Small intestine (tissue), 7 donors: ENCODE measurements around the gene LIPK. TPM values are rescaled to one million over a fixed set of nuclear protein-coding genes. Genes with fewer than 3 reads are reported as not detected.
A peak's percentile ranks its signal among the peaks of the same experiment; 100 is the strongest.

Experiments used
- DNase-seq, 2 donors: peaks; one replicate each; pipeline versions ENCODE4 v3.0.0 to v3.0.0-alpha.2; 2013
- FAIRE-seq: peaks from 2 replicates; lab custom pipeline; 2012; peaks lifted over from hg19 to GRCh38; lab: Jason Lieb, UNC
- H3K27ac ChIP-seq, 3 donors: one replicate each; pipeline ENCODE4 v1.5.1; 2013; ENCODE audit warnings: low read length in 2 of 3, mild to moderate bottlenecking in 2 of 3, control low read depth in 1 of 3, inconsistent platforms in 1 of 3, low read depth in 1 of 3, moderate library complexity in 1 of 3
- H3K27me3 ChIP-seq, 3 donors: one replicate each; pipeline ENCODE4 v1.6.1; 2013; ENCODE audit warnings: low read length in 3 of 3, inconsistent platforms in 1 of 3; ENCODE audit not compliant: control insufficient read depth in 3 of 3, insufficient read depth in 3 of 3
- H3K36me3 ChIP-seq, 3 donors: one replicate each; pipeline ENCODE4 v1.6.1; 2013; ENCODE audit warnings: low read length in 3 of 3, inconsistent platforms in 1 of 3, low read depth in 1 of 3, mild to moderate bottlenecking in 1 of 3, moderate library complexity in 1 of 3; ENCODE audit not compliant: control insufficient read depth in 3 of 3, insufficient read depth in 2 of 3
- H3K4me1 ChIP-seq, 3 donors: one replicate each; pipeline ENCODE4 v1.6.1; 2013; ENCODE audit warnings: low read length in 2 of 3, inconsistent platforms in 1 of 3, low read depth in 1 of 3, mild to moderate bottlenecking in 1 of 3, moderate library complexity in 1 of 3; ENCODE audit not compliant: control insufficient read depth in 3 of 3, insufficient read depth in 2 of 3
- H3K4me3 ChIP-seq, 3 donors: one replicate each; pipeline ENCODE4 v1.5.1; 2013; ENCODE audit warnings: low read length in 3 of 3, control low read depth in 1 of 3, inconsistent platforms in 1 of 3, low read depth in 1 of 3, mild to moderate bottlenecking in 1 of 3, moderate library complexity in 1 of 3
- H3K9me3 ChIP-seq, 2 donors: one replicate each; pipeline ENCODE4 v1.6.1; 2013; ENCODE audit warnings: low read depth in 1 of 2, low read length in 1 of 2; ENCODE audit not compliant: control insufficient read depth in 2 of 2, insufficient read depth in 1 of 2
- WGBS, 3 donors: extraction: QIAGEN DNeasy Blood & Tissue Kit; methylation state at CpG; one replicate each; pipeline ENCODE4 v1.1.7; 2013; 5-methylcytosine and 5-hydroxymethylcytosine counted together
- polyA plus RNA-seq, 4 donors: library from polyadenylated mRNA; stranded (reverse) in 3 of 4; unstranded in 1 of 4; fragments of 200-250 nt in 3 of 4; fragments of 120-200 nt in 1 of 4; gene quantifications; one replicate each; pipeline versions ENCODE4 v1.2.1 to v1.2.3, GENCODE V29; 2013
- donor health status: healthy with polysubstance abuse.
- donor health status: control.
- donor health status: control.
- donor health status: Bipolar disorder and iron deficiency.
- donor health status: healthy.

Gene LIPK
- polyA plus RNA-seq, 4 donors: not detected

DNA sequence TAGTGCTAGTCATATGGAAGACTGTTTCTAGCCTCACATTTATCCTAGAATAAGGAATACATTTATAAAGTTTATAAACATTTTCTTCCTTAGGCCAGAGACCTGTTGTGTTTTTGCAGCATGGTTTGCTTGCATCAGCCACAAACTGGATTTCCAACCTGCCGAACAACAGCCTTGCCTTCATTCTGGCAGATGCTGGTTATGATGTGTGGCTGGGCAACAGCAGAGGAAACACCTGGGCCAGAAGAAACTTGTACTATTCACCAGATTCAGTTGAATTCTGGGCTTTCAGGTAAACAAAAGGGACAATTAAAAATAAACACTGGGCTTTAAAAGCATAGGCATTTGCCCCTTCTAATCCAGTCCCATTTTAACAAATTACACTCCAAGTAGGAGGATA lies 37.6 kb upstream of the LIPK start:
- 83 to 86% (median 86%) methylated on average over 1 of the region's 1 CpG for WGBS, 3 donors
- Histone ChIP-seq H3K4me3 (no peak overlapping the region), H3K4me1 (no peaks in the 10 kb centered on the region), H3K27me3 (no peaks in the 10 kb centered on the region), H3K27ac (no peak overlapping the region), H3K36me3 (no peaks in the 10 kb centered on the region), H3K9me3 (no peaks in the 10 kb centered on the region)
- DNase-seq: no peak
- FAIRE-seq: no peak

- Histone ChIP-seq H3K4me3 (no peak overlapping the region), H3K36me3 (no peaks in the 10 kb centered on the region), H3K27me3 (no peaks in the 10 kb centered on the region), H3K27ac (no peak overlapping the region), H3K9me3 (no peaks in the 10 kb centered on the region), H3K4me1 (no peaks in the 10 kb centered on the region)
- FAIRE-seq: no peak
- no peak for DNase-seq
- WGBS, 3 donors: 59 to 87% (median 77%) methylated on average over 2 of the region's 2 CpGs
These were observed 35.6 kb upstream of the LIPK start for GRCh38 chr10:88670497-88670896.

DNA sequence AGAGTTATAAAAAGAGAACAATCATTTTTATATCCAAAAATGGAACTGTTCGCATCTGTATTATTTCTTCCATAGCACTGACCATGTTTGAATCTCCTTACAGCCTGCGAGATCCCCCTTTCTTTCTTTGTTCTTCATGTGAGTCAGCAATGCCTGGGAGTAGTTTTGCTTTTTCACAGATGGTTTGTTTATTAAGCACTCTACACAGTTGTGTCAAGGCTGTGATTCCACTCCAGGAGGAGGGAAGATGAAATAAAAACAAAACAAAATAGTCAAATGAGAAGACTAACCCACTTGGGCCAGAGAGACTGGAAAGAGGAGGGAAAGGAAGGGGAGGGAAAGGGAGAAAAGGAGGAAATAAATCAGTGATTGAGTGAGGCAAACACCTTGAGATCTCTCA lies 34.0 kb upstream of the LIPK start:
- 82 to 92% (median 91%) methylated on average over 2 of the region's 2 CpGs for WGBS, 3 donors
- no peaks in the 10 kb centered on the region for H3K27me3 ChIP-seq
- H3K9me3 ChIP-seq: no peaks in the 10 kb centered on the region
- H3K4me1 ChIP-seq: no peaks in the 10 kb centered on the region
- H3K36me3 ChIP-seq: no peaks in the 10 kb centered on the region
- FAIRE-seq (no peak), DNase-seq (no peak)
- H3K4me3 ChIP-seq: no peak overlapping the region
- no peak overlapping the region for H3K27ac ChIP-seq

DNA sequence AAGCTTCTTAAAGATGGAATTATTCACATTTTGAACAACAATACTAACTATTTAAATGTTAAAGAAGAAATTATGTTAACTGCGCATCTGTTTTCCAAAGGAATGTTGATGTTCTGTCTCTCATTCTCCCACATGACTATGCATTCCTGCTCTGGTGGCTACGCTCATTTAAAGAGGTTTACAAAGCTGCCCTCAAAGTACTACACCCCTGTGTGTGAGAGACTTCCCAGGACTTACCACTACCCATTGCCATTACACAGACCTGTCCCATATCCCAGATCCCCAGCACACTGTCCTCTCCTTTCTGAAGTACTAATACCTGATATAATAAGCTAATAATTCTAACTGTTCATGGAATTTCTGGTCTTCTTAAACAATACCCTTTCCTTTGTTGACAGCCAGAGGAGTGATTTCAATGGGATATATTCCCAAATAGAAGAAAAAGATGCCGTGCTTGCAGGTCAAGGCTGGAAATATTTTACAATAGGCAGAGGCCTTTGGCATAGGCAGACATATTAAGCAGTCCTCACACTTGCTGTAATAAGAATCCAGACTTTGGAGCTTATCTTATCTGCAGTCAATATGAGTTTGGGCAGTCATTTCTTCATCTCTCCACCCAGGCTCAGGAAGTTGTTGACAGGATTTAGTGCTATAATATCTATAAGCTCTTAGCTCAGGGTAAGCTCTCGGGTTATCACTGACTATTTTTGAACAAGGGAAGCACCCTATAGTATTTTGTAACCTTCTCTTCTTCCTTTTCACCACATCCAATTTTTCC lies 29.6 kb upstream of the LIPK start:
- 49 to 74% (median 73%) methylated on average over 4 of the region's 4 CpGs for WGBS, 3 donors
- Histone ChIP-seq H3K27me3 (no peaks in the 10 kb centered on the region), H3K36me3 (no peaks in the 10 kb centered on the region), H3K9me3 (no peaks in the 10 kb centered on the region), H3K4me1 (no peaks in the 10 kb centered on the region), H3K4me3 (no peak overlapping the region), H3K27ac (no peak overlapping the region)
- FAIRE-seq (no peak), DNase-seq (peak in 1 of 2 donors; percentile 17)

DNA sequence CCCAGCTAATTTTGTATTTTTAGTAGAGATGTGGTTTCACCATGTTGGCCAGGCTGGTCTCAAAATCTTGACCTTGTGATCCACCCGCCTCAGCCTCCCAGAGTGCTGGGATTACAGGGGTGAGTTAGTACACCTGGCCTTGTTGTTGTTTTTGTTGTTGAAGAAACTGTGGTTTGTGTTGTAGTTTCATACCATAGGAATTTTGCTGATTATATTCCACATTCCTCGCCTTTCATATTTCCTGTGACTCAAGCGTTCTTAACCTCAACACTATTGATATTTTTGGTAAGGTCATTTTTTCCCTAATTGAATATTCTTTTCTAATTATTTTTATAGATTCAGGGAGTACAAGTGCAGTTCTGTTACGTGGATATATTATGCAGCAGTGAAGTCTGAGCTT lies 25.1 kb upstream of the LIPK start:
- no peaks in the 10 kb centered on the region for H3K9me3 ChIP-seq
- no peak for DNase-seq
- WGBS, 3 donors: 89 to 93% (median 92%) methylated on average over 4 of the region's 4 CpGs
- H3K27ac ChIP-seq: no peak overlapping the region
- H3K4me1 ChIP-seq: no peaks in the 10 kb centered on the region
- no peaks in the 10 kb centered on the region for H3K36me3 ChIP-seq
- no peak overlapping the region for H3K4me3 ChIP-seq
- no peaks in the 10 kb centered on the region for H3K27me3 ChIP-seq
- FAIRE-seq: no peak

- Histone ChIP-seq H3K36me3 (no peaks in the 10 kb centered on the region), H3K27me3 (no peaks in the 10 kb centered on the region), H3K4me1 (no peaks in the 10 kb centered on the region), H3K4me3 (no peak overlapping the region), H3K27ac (no peak overlapping the region), H3K9me3 (no peaks in the 10 kb centered on the region)
- DNase-seq: no peak
- FAIRE-seq: no peak
- WGBS, 3 donors: 87 to 88% (median 87%) methylated on average over 4 of the region's 4 CpGs
These were observed 23.6 kb upstream of the LIPK start for GRCh38 chr10:88682491-88682890.

- FAIRE-seq (no peak), DNase-seq (peak; percentile 12 to 15)
- Histone ChIP-seq H3K9me3 (no peaks in the 10 kb centered on the region), H3K27ac (no peak overlapping the region), H3K4me1 (no peaks in the 10 kb centered on the region), H3K4me3 (no peak overlapping the region), H3K27me3 (no peaks in the 10 kb centered on the region), H3K36me3 (no peaks in the 10 kb centered on the region)
These were observed 18.1 kb upstream of the LIPK start for GRCh38 chr10:88687853-88688467.

DNA sequence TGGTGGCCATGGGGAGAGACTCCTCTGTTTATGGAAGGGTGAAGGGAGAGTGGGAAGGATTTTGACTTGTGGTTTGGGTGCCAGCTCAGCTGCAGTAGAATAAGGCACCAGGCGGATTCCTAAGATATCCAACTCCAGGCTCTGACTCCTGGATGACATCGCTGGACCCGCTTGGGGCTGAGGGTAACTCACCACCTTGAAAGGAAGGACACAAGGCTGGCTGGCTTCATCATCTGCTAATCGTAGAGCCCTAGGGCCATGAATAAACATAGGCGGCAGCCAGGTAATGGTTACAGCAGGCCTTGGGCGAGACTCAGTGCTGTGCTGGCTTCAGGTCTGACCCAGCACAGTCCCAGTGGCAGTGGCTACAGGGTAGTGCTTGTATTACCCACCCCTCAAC lies 16.7 kb upstream of the LIPK start:
- Histone ChIP-seq H3K36me3 (no peaks in the 10 kb centered on the region), H3K27ac (no peak overlapping the region), H3K9me3 (no peaks in the 10 kb centered on the region), H3K4me3 (no peak overlapping the region), H3K27me3 (no peaks in the 10 kb centered on the region), H3K4me1 (no peaks in the 10 kb centered on the region)
- DNase-seq (no peak), FAIRE-seq (no peak)
- WGBS, 3 donors: 95 to 97% (median 95%) methylated on average over 6 of the region's 6 CpGs
